SK-N-SH treated with all-trans-retinoic acid at 6 μM for 48 hours (cell line): ENCODE data around the gene TRAPPC6A.

ENCODE experiments used
- ARNTL ChIP-seq: fragments of 450-650 bp; formaldehyde crosslinking; IDR thresholded peaks from 2 replicates; pipeline ENCODE4 v1.5.0; 2020; ENCODE audit warnings: low read depth, mild to moderate bottlenecking, moderate library complexity, borderline replicate concordance
- CSRNP3 ChIP-seq: fragments of 250-450 bp; sonication (Bioruptor Pico); IDR thresholded peaks from 2 replicates; pipeline ENCODE4 v1.5.1; 2021; ENCODE audit warnings: mild to moderate bottlenecking, moderate library complexity
- OSR1 ChIP-seq: fragments of 250-450 bp; sonication (Bioruptor Pico); IDR thresholded peaks from 2 replicates; pipeline ENCODE4 v1.8.0; 2022; ENCODE audit warnings: moderate library complexity, mild to moderate bottlenecking, inconsistent platforms
- PATZ1 ChIP-seq: fragments of 250-450 bp; sonication (Bioruptor Pico); IDR thresholded peaks from 2 replicates; pipeline ENCODE4 v1.8.0; 2020; ENCODE audit warnings: mild to moderate bottlenecking, moderate library complexity, borderline replicate concordance
- ZNF565 ChIP-seq: fragments of 450-650 bp; formaldehyde crosslinking; conservative IDR thresholded peaks from 2 replicates; pipeline ENCODE4 v1.5.0; 2020; ENCODE audit warnings: low read depth, mild to moderate bottlenecking, moderate library complexity

- TF ChIP-seq ARNTL (CRISPR knock-in tag) (no peak), CSRNP3 (CRISPR knock-in tag) (no peak), ZNF565 (CRISPR knock-in tag) (no peak), PATZ1 (CRISPR knock-in tag) (no peak), OSR1 (CRISPR knock-in tag) (no peak)
These were observed 33.8 kb upstream of the TRAPPC6A start for GRCh38 chr19:45211751-45212381.
